Measurements from ENCODE around the gene DDX49. TPM values are rescaled to one million over a fixed set of nuclear protein-coding genes. Genes with fewer than 3 reads are reported as not detected.

The DDX49 gene
- total and polyA plus RNA-seq, 2 of the 4 experiments (the other 2 are of a cell fraction): 50.9 to 52.1 TPM

DNA sequence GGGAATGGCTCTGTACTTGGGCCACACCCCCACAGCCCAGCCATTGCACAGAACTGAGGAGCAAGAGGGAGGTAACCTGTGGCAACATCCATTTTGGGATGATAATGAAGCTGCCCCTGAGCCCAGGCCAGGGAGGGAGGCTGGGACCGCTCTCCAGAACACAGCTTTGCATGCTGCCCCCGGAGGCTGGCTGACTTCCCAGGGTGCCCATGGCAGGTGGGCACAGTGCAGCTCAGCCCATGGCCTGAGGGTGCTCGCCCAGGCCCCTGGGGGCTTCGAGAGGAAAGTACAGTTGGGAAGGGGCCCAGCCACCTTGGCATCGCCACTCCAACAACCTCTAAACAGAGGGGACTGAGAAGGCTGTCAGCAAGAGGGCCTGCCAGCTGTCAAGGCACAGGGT, 6.0 kb upstream of the DDX49 start:
- in situ Hi-C loops (cut with MboI; ENCODE audit: low sequenced_read_pairs): no loop called here
- H2BK120ac ChIP-seq (ENCODE audit: low read depth, low read length): no peak overlapping the region
- peaks cover 26 to 63% of the 10 kb centered on the region in 2 experiments for H3K79me1 ChIP-seq (ENCODE audit: low read depth in 1 of 2, low read length in 2 of 2)
- H3K56ac ChIP-seq (ENCODE audit: extremely low read depth, insufficient read depth, low read length): no peak overlapping the region
- H3K18ac ChIP-seq (ENCODE audit: low read depth, low read length): no peak overlapping the region
- H3K4me3 ChIP-seq (ENCODE audit: insufficient read depth, low read depth, low read length): no peak overlapping the region
- no peaks in the 10 kb centered on the region for H3K9me3 ChIP-seq (ENCODE audit: control insufficient read depth, insufficient read depth, low read length)
- H2AFZ ChIP-seq (replicated peaks; ENCODE audit: low read length, poor library complexity): no peak overlapping the region
- H3K36me3 ChIP-seq (ENCODE audit: control insufficient read depth, insufficient read depth, low read length): peaks cover 46% of the 10 kb centered on the region
- no peak overlapping the region for H4K5ac ChIP-seq (ENCODE audit: low read depth, low read length)
- no TSS peak for BruUV-seq (replicated peaks)
- H3K23ac ChIP-seq (ENCODE audit: low read depth, low read length): no peak overlapping the region
- no peak for ATAC-seq (ENCODE audit: low read depth)
- H4K91ac ChIP-seq (ENCODE audit: insufficient read depth, low read depth, low read length): no peak overlapping the region
- TF ChIP-seq RCOR1 (IDR thresholded peaks at IDR 0.05; ENCODE audit: insufficient replicate concordance, low read length) (no peak), FOS (IDR thresholded peaks at IDR 0.05; ENCODE audit: low read depth, low read length) (no peak), CTCF (conservative IDR thresholded peaks at IDR 0.05; ENCODE audit: low read depth, low read length) (no peak), NFE2L2 (IDR thresholded peaks at IDR 0.05; ENCODE audit: low read depth, low read length) (no peak), CHD1 (IDR thresholded peaks at IDR 0.05; ENCODE audit: low read depth, low read length) (no peak), MAFK (IDR thresholded peaks at IDR 0.05; ENCODE audit: low read depth, low read length) (no peak), RAD21 (IDR thresholded peaks at IDR 0.05; ENCODE audit: low read length) (no peak), BHLHE40 (IDR thresholded peaks at IDR 0.05; ENCODE audit: low read depth, low read length) (no peak), RFX5 (IDR thresholded peaks at IDR 0.05; ENCODE audit: low read depth, low read length) (no peak), MXI1 (IDR thresholded peaks at IDR 0.05; ENCODE audit: borderline replicate concordance, low read depth, low read length) (no peak), USF2 (IDR thresholded peaks at IDR 0.05; ENCODE audit: low read depth, low read length) (no peak), MAZ (IDR thresholded peaks at IDR 0.05; ENCODE audit: borderline replicate concordance, low read depth, low read length) (no peak), POLR2A (IDR thresholded peaks at IDR 0.05; ENCODE audit: low read depth, low read length) (no peak), SMC3 (IDR thresholded peaks at IDR 0.05; ENCODE audit: low read depth, low read length) (no peak), CEBPB (IDR thresholded peaks at IDR 0.05; ENCODE audit: low read depth, low read length) (no peak)
- TF ChIP-seq, protein P1, sequence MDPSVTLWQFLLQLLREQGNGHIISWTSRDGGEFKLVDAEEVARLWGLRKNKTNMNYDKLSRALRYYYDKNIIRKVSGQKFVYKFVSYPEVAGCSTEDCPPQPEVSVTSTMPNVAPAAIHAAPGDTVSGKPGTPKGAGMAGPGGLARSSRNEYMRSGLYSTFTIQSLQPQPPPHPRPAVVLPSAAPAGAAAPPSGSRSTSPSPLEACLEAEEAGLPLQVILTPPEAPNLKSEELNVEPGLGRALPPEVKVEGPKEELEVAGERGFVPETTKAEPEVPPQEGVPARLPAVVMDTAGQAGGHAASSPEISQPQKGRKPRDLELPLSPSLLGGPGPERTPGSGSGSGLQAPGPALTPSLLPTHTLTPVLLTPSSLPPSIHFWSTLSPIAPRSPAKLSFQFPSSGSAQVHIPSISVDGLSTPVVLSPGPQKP (IDR thresholded peaks at IDR 0.05; ENCODE audit: borderline replicate concordance, low read depth, low read length): no peak
- no peaks in the 10 kb centered on the region for H3K27me3 ChIP-seq (ENCODE audit: control insufficient read depth, insufficient read depth, low read length)
- intact Hi-C loops (cut with micrococcal nuclease): no loop called here
- H2AK5ac ChIP-seq (ENCODE audit: low read depth, low read length): no peak overlapping the region
- H4K8ac ChIP-seq (ENCODE audit: low read depth in 2 of 2, low read length in 2 of 2): no peak overlapping the region
- no peak overlapping the region for H2BK15ac ChIP-seq (ENCODE audit: low read depth, low read length)
- H3K4me2 ChIP-seq (ENCODE audit: low read depth, low read length): no peak overlapping the region
- no peak overlapping the region for H2AK9ac ChIP-seq (replicated peaks; ENCODE audit: low read depth, low read length, poor library complexity)
- dilution Hi-C loops (cut with HindIII; ENCODE audit: low sequenced_read_pairs, unreplicated experiment): no loop called here
- H2BK20ac ChIP-seq (ENCODE audit: low read depth, low read length): no peak overlapping the region
- no peaks in the 10 kb centered on the region for H3K4me1 ChIP-seq (ENCODE audit: control insufficient read depth, insufficient read depth, low read length)
- DNase-seq: no peak
- CTCF ChIA-PET: no interaction called here
- WGBS, 2 experiments (ENCODE audit: extremely low coverage in 2 of 2, insufficient read length in 1 of 2): 100% methylated on average over 2 of the region's 5 CpGs; no CpG with 5 or more reads in 1 of the 2 experiments
- H3K4ac ChIP-seq (ENCODE audit: low read depth, low read length): no peak overlapping the region
- no peak overlapping the region for H3K14ac ChIP-seq (replicated peaks; ENCODE audit: low read depth, low read length)
- POLR2A ChIA-PET (ENCODE audit: unreplicated experiment): no interaction called here
- H2BK5ac ChIP-seq (ENCODE audit: low read depth, low read length, poor library complexity, severe bottlenecking): no peak overlapping the region
- H3K9me1 ChIP-seq (ENCODE audit: insufficient read depth, low read length): no peaks in the 10 kb centered on the region; the same call in 1 of the 2 replicates
- H3K27ac ChIP-seq (ENCODE audit: insufficient read depth, low read length): no peak overlapping the region
- peaks cover 45% of the 10 kb centered on the region for H4K20me1 ChIP-seq (ENCODE audit: insufficient read depth, low read length)
- no peak overlapping the region for H3K9ac ChIP-seq (ENCODE audit: low read depth, low read length)
